Pancreas (tissue), 10 donors: ENCODE data around the gene AGBL5. TPM values are rescaled to one million over a fixed set of nuclear protein-coding genes. Genes with fewer than 3 reads are reported as not detected.

ENCODE experiments used
- ATAC-seq, 4 donors: fragments of 200-7000 bp; cut with Tn5 transposase; one replicate each; pipeline versions ENCODE4 v1.8.0 to v1.9.1; 2020; ENCODE audit warnings: mild to moderate bottlenecking in 4 of 4, moderate library complexity in 4 of 4
- DNase-seq, 6 donors: peaks; one replicate each; pipeline ENCODE4 v3.0.0-alpha.2; 2020
- FAIRE-seq: peaks from 2 replicates; lab custom pipeline; 2012; peaks lifted over from hg19 to GRCh38; lab: Jason Lieb, UNC
- H3K27ac ChIP-seq, 4 donors: fragments of 200-600 bp; sonication (generic); 1 replicate in 3 of 4; 2 replicates in 1 of 4; pipeline versions ENCODE4 v1.5.0 to v1.8.0; 2020
- H3K27me3 ChIP-seq, 4 donors: fragments of 200-600 bp; one replicate each; pipeline ENCODE4 v1.8.0; 2021
- H3K36me3 ChIP-seq, 3 donors: fragments of 200-600 bp; sonication (generic) in 1 of 3; one replicate each; pipeline versions ENCODE4 v1.5.0 to v1.8.0; 2020 to 2021
- H3K4me1 ChIP-seq, 3 donors: fragments of 200-600 bp; one replicate each; pipeline ENCODE4 v1.8.0; 2021
- H3K4me3 ChIP-seq, 4 donors: fragments of 200-600 bp; sonication (generic) in 2 of 4; one replicate each; pipeline versions ENCODE4 v1.5.0 to v1.8.0; 2020 to 2021
- H3K9me3 ChIP-seq, 4 donors: fragments of 200-600 bp; one replicate each; pipeline ENCODE4 v1.8.0; 2021
- CTCF ChIP-seq, 4 donors: fragments of 200-600 bp; sonication (generic) in 3 of 4; IDR thresholded peaks; one replicate each; pipeline versions ENCODE4 v1.5.0 to v1.8.0; 2021; ENCODE audit warnings: antibody characterized with exemption in 4 of 4
- WGBS, 2 donors: extraction: QIAGEN DNeasy Blood & Tissue Kit; methylation state at CpG; one replicate each; pipeline ENCODE4 v1.1.7; 2013; 5-methylcytosine and 5-hydroxymethylcytosine counted together
- intact Hi-C, 3 donors: fragments of 100-400 bp; cut with DNase I; formaldehyde crosslinking; loops; one replicate each; pipeline versions ENCODE4 v1.11.1 to v1.14.2; 2022
- polyA plus RNA-seq, 2 donors: library from polyadenylated mRNA; stranded (reverse); fragments of 200-250 nt; gene quantifications; one replicate each; pipeline ENCODE4 v1.2.3, GENCODE V29; 2013
- total RNA-seq, 6 donors: library from RNA; stranded (reverse); fragmentation: NEBNext Ultra II Directional in 4 of 6; extraction: Animal tissue kit (Norgen Biotek cat#: 25700) in 4 of 6; gene quantifications; one replicate each; pipeline versions ENCODE4 v1.2.1 to v1.2.4, GENCODE V29; 2021 to 2023
- donor health status: healthy with polysubstance abuse.
- donor health status: DM: no; HTN: no; CAD: no; lungs with moderate emphysema.
- donor health status: DM: no; HTN: no; CAD: no.
- donor health status: control.
- donor health status: control.
- donor health status: Bipolar disorder and iron deficiency.
- donor health status: DM: yes; HTN: yes; CAD: no.
- donor health status: DM: no; HTN: no; CAD: no.
- donor health status: DM: no; HTN: no; CAD: no.
- donor health status: DM: yes; HTN: yes; CAD: no.

Gene AGBL5
- total and polyA plus RNA-seq, 8 donors, result 8.2 to 15.5 (median 11.2) TPM

- ATAC-seq (no peak), FAIRE-seq (no peak), DNase-seq (peak in 1 of 6 donors; percentile 74)
- intact Hi-C loops, result loop anchor here in 1 of 3 donors (10.0 kb wide), 1 partner anchor 116 kb away; no protein-coding TSS in a partner anchor
- WGBS, 2 donors, result 90 to 95% methylated on average over 14 of the region's 14 CpGs
- no peaks in the 10 kb centered on the region for H3K9me3 ChIP-seq
- H3K4me1 ChIP-seq, result peaks cover 0 to 12% (median 0%) of the 10 kb centered on the region in 3 donors
- no peak for TF ChIP-seq CTCF (IDR thresholded peaks at IDR 0.05)
- no peaks in the 10 kb centered on the region for H3K27me3 ChIP-seq
- peak overlapping the region in 1 of 4 donors; percentile 24 for H3K4me3 ChIP-seq
- no peak overlapping the region for H3K27ac ChIP-seq
- H3K36me3 ChIP-seq, result no peaks in the 10 kb centered on the region
These were observed 29.1 kb downstream of the AGBL5 start for GRCh38 chr2:27080603-27080936.

GRCh38 chr2:27081984-27082772, 30.7 kb downstream of the AGBL5 start:
- Histone ChIP-seq H3K9me3 (no peaks in the 10 kb centered on the region), H3K27me3 (no peaks in the 10 kb centered on the region), H3K27ac (no peak overlapping the region), H3K36me3 (no peaks in the 10 kb centered on the region), H3K4me3 (no peak overlapping the region), H3K4me1 (peaks cover 0 to 13% (median 0%) of the 10 kb centered on the region in 3 donors)
- intact Hi-C loops, result loop anchor here in 1 of 3 donors (10.0 kb wide), 1 partner anchor 117 kb away; no protein-coding TSS in a partner anchor
- 86 to 89% methylated on average over 38 of the region's 38 CpGs for WGBS, 2 donors
- no peak for ATAC-seq
- DNase-seq, result peak in 2 of 6 donors; percentile 51 to 81
- no peak for TF ChIP-seq CTCF (IDR thresholded peaks at IDR 0.05)
- no peak for FAIRE-seq

GRCh38 chr2:27082773-27083409, 31.4 kb downstream of the AGBL5 start:
- 81 to 84% methylated on average over 25 to 27 of the region's 27 CpGs for WGBS, 2 donors
- Histone ChIP-seq H3K4me3 (no peak overlapping the region), H3K27ac (no peak overlapping the region), H3K36me3 (no peaks in the 10 kb centered on the region), H3K4me1 (peaks cover 0 to 18% (median 0%) of the 10 kb centered on the region in 3 donors), H3K27me3 (no peaks in the 10 kb centered on the region), H3K9me3 (no peaks in the 10 kb centered on the region)
- DNase-seq (peak in 1 of 6 donors; percentile 68), FAIRE-seq (no peak), ATAC-seq (no peak)
- intact Hi-C loops, result loop anchor here in 1 of 3 donors (10.0 kb wide), 1 partner anchor 118 kb away; no protein-coding TSS in a partner anchor
- no peak for TF ChIP-seq CTCF (IDR thresholded peaks at IDR 0.05)

- intact Hi-C loops, result loop anchor here in 1 of 3 donors (10.0 kb wide), 1 partner anchor 119 kb away; no protein-coding TSS in a partner anchor
These were observed 32.2 kb downstream of the AGBL5 start for GRCh38 chr2:27083410-27084296.

More at GRCh38 chr2:27083410-27084296, 32.2 kb downstream of the AGBL5 start:
- Histone ChIP-seq H3K4me3 (no peak overlapping the region), H3K36me3 (no peaks in the 10 kb centered on the region), H3K27me3 (no peaks in the 10 kb centered on the region), H3K9me3 (no peaks in the 10 kb centered on the region), H3K4me1 (peaks cover 0 to 18% (median 0%) of the 10 kb centered on the region in 3 donors), H3K27ac (no peak overlapping the region)
- WGBS, 2 donors, result 78 to 80% methylated on average over 20 of the region's 20 CpGs
- FAIRE-seq (no peak), DNase-seq (peak in 1 of 6 donors; percentile 70), ATAC-seq (no peak)
- no peak for TF ChIP-seq CTCF (IDR thresholded peaks at IDR 0.05)
